GM12801 (cell line): ENCODE data around the gene TXLNB.

Experiments used
- TF ChIP-seq, protein P1 (sequence below): IDR thresholded peaks from one replicate; pipeline ENCODE4 v1.5.1; 2011; ENCODE audit warnings: control low read depth; ENCODE audit not compliant: insufficient read length; ENCODE audit errors: extremely low read depth

Gene TXLNB

DNA sequence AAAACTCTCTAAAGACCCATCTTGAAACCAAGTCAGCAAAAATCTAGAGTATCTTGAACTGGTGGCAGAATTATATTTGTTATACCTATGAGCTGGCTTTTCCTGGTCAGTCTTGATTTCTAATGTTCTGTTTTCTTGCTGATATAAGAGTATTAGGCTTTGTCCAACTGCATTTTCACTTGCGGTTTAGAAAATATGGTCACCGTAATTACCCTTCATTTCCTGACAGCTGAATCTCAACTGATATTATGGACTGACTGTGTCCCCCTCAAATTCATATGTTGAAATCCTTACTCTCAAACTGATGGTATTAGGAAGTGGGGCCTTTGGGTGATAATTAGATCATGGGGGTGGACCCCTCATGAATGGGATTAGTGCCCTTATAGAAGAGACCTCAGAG lies 72.1 kb downstream of the TXLNB start:
- TF ChIP-seq, protein P1, sequence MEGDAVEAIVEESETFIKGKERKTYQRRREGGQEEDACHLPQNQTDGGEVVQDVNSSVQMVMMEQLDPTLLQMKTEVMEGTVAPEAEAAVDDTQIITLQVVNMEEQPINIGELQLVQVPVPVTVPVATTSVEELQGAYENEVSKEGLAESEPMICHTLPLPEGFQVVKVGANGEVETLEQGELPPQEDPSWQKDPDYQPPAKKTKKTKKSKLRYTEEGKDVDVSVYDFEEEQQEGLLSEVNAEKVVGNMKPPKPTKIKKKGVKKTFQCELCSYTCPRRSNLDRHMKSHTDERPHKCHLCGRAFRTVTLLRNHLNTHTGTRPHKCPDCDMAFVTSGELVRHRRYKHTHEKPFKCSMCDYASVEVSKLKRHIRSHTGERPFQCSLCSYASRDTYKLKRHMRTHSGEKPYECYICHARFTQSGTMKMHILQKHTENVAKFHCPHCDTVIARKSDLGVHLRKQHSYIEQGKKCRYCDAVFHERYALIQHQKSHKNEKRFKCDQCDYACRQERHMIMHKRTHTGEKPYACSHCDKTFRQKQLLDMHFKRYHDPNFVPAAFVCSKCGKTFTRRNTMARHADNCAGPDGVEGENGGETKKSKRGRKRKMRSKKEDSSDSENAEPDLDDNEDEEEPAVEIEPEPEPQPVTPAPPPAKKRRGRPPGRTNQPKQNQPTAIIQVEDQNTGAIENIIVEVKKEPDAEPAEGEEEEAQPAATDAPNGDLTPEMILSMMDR: no peak

DNA sequence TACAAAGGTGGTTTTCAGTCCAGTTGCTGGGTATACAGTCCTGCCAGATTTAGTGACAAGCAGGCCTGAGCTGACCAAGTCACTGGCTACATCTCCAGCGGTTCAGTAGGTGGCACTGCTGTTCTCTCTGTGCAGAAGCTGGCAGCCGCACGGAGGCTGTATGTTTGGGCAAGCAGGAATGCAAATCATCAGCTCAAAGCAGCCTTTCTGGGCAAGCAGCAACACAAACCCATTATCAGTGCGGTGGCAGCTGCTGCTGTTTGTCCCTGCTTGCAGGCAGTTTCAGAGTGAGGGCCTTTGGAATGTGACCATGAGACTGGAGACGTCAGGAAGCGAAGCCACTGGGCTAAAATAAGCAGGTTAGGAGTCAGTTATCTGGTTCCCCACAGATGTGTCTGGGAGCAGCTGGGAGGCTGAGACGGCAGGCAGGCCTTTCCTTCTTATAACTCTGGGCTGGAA lies 72.5 kb downstream of the TXLNB start:
- TF ChIP-seq, protein P1: no peak

DNA sequence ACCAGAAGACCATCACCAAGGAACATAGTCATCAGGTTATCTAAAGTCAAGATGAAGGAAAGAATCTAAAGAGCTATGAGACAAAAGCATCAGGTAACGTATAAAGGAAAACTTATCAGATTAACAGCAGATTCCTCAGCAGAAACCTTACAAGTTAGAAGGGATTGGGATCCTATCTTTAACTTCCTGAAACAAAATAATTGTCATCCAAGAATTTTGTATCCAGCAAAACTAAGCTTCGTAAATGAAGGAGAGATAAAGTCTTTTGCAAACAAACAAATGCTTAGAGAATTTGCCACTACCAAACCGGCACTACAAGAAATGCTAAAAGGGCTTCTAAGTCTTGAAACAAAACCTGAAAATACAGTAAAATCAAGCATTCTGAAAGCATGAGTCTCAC lies 86.0 kb downstream of the TXLNB start:
- TF ChIP-seq, protein P1: no peak

DNA sequence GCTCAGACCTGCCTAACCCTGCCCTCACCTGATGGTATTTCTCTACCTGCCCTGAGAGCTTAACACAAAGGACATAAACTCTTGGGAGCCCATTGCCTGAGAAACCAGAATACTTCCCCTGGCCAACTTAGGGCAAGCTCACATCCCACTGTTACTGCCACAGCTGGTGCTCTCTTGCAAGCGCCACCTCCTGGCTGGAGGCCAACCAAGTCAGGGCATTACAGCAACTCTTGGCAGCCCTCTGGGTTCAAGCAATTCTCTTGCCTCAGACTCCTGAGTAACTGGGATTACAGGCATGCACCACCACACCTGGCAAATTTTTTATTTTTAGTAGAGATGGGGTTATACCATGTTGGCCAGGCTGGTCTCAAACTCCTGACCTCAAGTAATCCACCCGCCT lies 86.8 kb downstream of the TXLNB start:
- TF ChIP-seq, protein P1: no peak

DNA sequence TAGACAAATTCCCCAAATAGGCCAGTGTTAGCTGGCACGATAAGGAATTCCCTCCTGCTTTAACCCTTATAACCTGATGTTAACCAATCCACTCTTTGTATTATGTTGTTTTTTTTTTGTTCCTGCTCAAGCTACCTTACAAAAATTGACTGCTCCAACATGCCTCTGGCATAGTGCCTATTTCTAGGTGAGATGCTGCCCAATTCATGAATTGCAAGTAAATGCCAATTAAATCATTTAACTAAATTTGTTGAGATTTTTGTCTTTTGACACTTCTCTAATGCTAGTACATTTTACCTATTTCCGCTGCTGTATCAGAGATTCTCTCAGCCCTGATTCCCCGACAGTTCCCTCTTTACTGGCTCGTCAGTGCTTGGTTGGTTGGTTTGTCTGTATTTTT lies 90.4 kb downstream of the TXLNB start:
- TF ChIP-seq, protein P1: no peak

DNA sequence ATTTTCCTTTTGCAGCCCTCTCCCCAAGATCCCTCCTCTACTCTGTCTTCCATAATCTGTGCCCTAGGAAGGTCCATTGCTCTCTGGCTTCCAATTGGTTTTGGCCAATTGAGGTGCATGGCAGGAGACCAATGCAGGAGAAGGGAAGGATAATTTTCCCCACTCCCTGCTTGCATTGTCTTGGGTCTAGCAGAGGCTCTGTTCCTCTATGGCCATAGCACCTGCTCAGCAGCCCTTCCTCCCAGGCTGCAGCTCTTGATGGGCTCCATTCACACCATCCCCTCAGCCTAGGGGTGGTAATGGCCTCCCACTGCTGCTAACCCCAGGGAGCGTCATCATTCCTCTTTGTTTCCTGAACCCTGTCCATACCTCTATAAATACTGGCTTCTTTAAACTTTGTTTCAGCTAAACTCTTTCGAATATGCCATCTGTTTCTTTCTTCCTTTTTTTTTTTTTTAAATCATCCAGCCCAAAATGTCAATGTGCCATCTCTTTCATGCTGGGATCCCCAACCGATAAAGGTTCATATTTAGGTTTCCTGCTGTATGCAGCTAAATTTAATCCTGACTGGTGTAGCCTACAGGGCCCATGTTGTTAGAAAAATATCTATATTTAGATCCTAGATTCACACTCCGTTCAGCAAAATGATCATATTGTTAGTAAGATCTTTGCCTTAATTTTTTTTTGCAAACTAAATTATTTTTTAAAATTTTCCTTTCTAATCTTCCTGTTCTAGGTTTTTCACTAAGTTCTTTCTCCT lies 93.1 kb downstream of the TXLNB start:
- TF ChIP-seq, protein P1: no peak

DNA sequence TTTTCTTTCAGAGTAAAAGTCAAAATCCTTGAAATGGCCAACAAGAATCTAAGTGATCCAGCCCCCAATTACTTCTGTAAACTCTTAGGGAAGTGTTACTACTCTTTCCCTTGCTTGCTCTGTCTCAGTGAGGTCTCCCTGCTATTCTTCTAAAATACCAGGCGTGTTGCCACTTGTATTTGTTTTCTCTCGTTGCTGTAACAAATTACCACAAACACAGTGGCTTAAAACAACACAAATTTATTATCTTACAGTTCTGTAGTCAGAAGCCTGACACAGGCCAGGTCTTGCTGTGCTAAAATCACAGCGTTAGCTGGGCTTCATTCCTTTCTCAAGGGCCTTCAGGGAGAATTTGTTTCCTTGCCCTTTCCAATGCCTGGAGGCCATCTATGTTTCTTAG lies 97.1 kb downstream of the TXLNB start:
- TF ChIP-seq, protein P1: no peak
